Upper lobe of left lung (tissue), 4 donors: ENCODE data around the gene ABCC4.

Experiments
- CTCF ChIP-seq, 6 experiments: fragments of 450-650 bp in 4 of 6; fragments of 200-600 bp in 2 of 6; sonication (generic) in 2 of 6; IDR thresholded peaks; one replicate each; pipeline ENCODE4 v1.5.1; 2016 to 2019; ENCODE audit warnings: antibody characterized with exemption in 6 of 6
- EP300 ChIP-seq, 4 donors: sonication (generic); formaldehyde crosslinking; IDR thresholded peaks; one replicate each; pipeline ENCODE4 v1.5.1; 2017; ENCODE audit warnings: antibody characterized with exemption in 4 of 4, control low read depth in 2 of 4
- POLR2AphosphoS5 ChIP-seq, 2 donors: sonication (generic); formaldehyde crosslinking; IDR thresholded peaks; one replicate each; pipeline ENCODE4 v1.5.1; 2017; ENCODE audit warnings: antibody characterized with exemption in 2 of 2

- TF ChIP-seq EP300 (IDR thresholded peaks at IDR 0.05) = no peak
- TF ChIP-seq CTCF (IDR thresholded peaks at IDR 0.05) = no peak
- TF ChIP-seq POLR2AphosphoS5 (IDR thresholded peaks at IDR 0.05) = no peak
These were observed 730 bp upstream of the ABCC4 start for GRCh38 chr13:95301968-95302393.
